Measurements from ENCODE around the gene KIF13A. TPM values are rescaled to one million over a fixed set of nuclear protein-coding genes. Genes with fewer than 3 reads are reported as not detected.
"Not testable (repeated sequence)": the region's sequence is repeated elsewhere in the genome, so short reads cannot be mapped to it uniquely, and the experiment has no call there.

The KIF13A gene
- total and polyA plus RNA-seq, 2 donors from 2014 or later = 12.6 to 35.9 TPM

DNA sequence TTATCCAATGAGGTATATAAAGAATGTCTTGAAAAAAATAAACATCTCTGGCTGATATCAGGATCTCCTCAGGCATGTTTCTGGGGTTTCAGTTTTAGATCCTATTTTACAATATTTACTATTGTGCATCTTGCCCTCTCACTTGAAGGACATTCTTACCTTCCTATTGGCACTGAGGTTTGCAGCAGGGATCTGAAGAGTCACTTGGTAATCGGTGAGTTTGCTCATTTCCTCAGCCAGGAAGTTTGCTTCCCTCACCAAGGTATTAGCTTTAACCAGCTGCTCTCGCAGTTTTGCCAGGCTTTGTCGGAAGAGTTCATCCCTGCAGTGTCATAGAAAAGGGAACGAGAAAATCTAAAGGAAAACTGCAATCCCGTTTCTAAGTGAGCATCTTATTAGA is 178.8 kb downstream of the KIF13A start:
- DNase-seq (no peak), FAIRE-seq (no peak)
- TF ChIP-seq CTCF (IDR thresholded peaks at IDR 0.05; ENCODE audit: borderline replicate concordance, extremely low read depth, insufficient read depth) = no peak
- Histone ChIP-seq H3K27ac (ENCODE audit: low read depth in 2 of 2, low read length in 2 of 2) (no peak overlapping the region), H3K36me3 (ENCODE audit: control insufficient read depth in 2 of 3, insufficient read depth in 3 of 3, low read length in 3 of 3) (peaks cover 0 to 5% (median 2%) of the 10 kb centered on the region in 3 donors), H3K4me3 (ENCODE audit: low read length in 3 of 3) (no peak overlapping the region), H3K9ac (ENCODE audit: low read length in 3 of 3) (no peak overlapping the region), H3K9me3 (ENCODE audit: control insufficient read depth in 2 of 3, insufficient read depth in 1 of 3, low read length in 3 of 3) (no peaks in the 10 kb centered on the region), H3K27me3 (ENCODE audit: control insufficient read depth, insufficient read depth, low read length) (no peaks in the 10 kb centered on the region), H3K4me1 (ENCODE audit: control insufficient read depth in 2 of 3, insufficient read depth in 2 of 3, low read depth in 1 of 3, low read length in 3 of 3) (no peaks in the 10 kb centered on the region)
- intact Hi-C loops (cut with DNase I) = loop anchor here (10.0 kb wide), 1 partner anchor 654 kb away; no protein-coding TSS in a partner anchor

- DNase-seq; H3K27me3 ChIP-seq (ENCODE audit: control insufficient read depth, insufficient read depth, low read length); H3K9ac ChIP-seq (ENCODE audit: low read length in 3 of 3); H3K36me3 ChIP-seq (ENCODE audit: control insufficient read depth in 2 of 3, insufficient read depth in 3 of 3, low read length in 3 of 3); H3K9me3 ChIP-seq (ENCODE audit: control insufficient read depth in 2 of 3, insufficient read depth in 1 of 3, low read length in 3 of 3); H3K27ac ChIP-seq (ENCODE audit: low read depth in 2 of 2, low read length in 2 of 2); H3K4me1 ChIP-seq (ENCODE audit: control insufficient read depth in 2 of 3, insufficient read depth in 2 of 3, low read depth in 1 of 3, low read length in 3 of 3); H3K4me3 ChIP-seq (ENCODE audit: low read length in 3 of 3); FAIRE-seq: not testable (repeated sequence)
- intact Hi-C loops (cut with DNase I) = loop anchor here (10.0 kb wide), 1 partner anchor 653 kb away; no protein-coding TSS in a partner anchor
Measured at GRCh38 chr6:17807431-17807830, 180.0 kb downstream of the KIF13A start.

DNA sequence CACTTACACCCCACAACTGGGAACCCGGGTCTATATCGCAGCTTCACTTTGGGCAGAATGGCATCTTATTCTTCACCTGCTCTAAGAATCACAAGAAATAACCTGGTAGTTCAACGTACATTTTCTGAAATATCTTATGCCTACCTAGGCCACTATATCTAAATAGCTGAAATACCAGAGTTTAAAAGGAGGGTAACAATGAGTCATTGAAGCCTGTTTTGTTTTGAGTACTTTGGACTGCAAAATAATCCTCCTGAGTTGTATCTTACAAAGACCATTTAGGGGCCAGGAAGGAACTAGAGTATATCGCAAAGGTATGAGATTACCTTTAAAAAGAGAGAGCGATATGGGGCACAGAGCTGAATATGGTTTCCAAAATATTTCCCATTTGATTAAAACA is 184.0 kb downstream of the KIF13A start:
- no peak overlapping the region for H3K9ac ChIP-seq (ENCODE audit: low read length in 3 of 3)
- H3K27ac ChIP-seq (ENCODE audit: low read depth in 2 of 2, low read length in 2 of 2) = no peak overlapping the region
- intact Hi-C loops (cut with DNase I) = loop anchor here (10.0 kb wide), 1 partner anchor 649 kb away; no protein-coding TSS in a partner anchor
- H3K36me3 ChIP-seq (ENCODE audit: control insufficient read depth in 2 of 3, insufficient read depth in 3 of 3, low read length in 3 of 3) = peaks cover 3 to 21% (median 9%) of the 10 kb centered on the region in 3 donors
- H3K9me3 ChIP-seq (ENCODE audit: control insufficient read depth in 2 of 3, insufficient read depth in 1 of 3, low read length in 3 of 3) = no peaks in the 10 kb centered on the region
- TF ChIP-seq CTCF (IDR thresholded peaks at IDR 0.05; ENCODE audit: borderline replicate concordance, extremely low read depth, insufficient read depth) = no peak
- no peaks in the 10 kb centered on the region for H3K4me1 ChIP-seq (ENCODE audit: control insufficient read depth in 2 of 3, insufficient read depth in 2 of 3, low read depth in 1 of 3, low read length in 3 of 3)
- DNase-seq (no peak), FAIRE-seq (no peak)
- H3K27me3 ChIP-seq (ENCODE audit: control insufficient read depth, insufficient read depth, low read length) = no peaks in the 10 kb centered on the region
- no peak overlapping the region for H3K4me3 ChIP-seq (ENCODE audit: low read length in 3 of 3)

DNA sequence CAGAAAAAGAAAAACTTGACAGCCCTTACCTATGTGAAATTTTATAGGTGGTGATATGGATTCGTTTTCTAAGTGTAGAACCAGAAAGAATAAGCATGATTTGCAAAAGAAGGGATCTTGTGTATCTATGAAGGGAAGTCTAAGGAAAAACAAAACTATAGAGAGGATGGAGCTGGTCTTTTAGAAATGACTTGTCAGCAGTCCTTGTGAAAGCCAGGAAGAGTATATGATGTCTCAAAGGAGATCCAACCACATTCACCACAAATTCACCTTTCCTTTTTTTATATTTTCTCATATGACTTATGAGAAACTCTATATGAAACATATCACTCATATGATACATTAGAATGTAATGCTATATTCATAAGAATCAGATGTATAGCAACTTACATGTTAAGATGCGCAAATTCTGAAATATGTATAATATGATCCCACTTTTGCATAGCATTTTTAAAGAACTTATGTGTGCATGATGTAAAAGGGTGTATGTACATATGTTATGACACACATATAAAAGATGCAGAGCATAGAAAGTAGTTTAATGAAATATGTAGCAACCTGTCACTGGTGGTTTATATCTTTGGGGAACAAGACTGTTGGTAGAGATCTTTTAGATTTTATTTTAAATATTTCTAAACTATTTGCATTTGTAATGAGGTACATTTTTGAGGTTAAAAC is 188.8 kb downstream of the KIF13A start:
- no peak for DNase-seq
- intact Hi-C loops (cut with DNase I) = no loop called here
- H3K9ac ChIP-seq (ENCODE audit: low read length in 3 of 3) = no peak overlapping the region
- H3K36me3 ChIP-seq (ENCODE audit: control insufficient read depth in 2 of 3, insufficient read depth in 3 of 3, low read length in 3 of 3) = peaks cover 0 to 35% (median 13%) of the 10 kb centered on the region in 3 donors
- no peak overlapping the region for H3K27ac ChIP-seq (ENCODE audit: low read depth in 2 of 2, low read length in 2 of 2)
- TF ChIP-seq CTCF (IDR thresholded peaks at IDR 0.05; ENCODE audit: borderline replicate concordance, extremely low read depth, insufficient read depth) = no peak
- no peaks in the 10 kb centered on the region for H3K27me3 ChIP-seq (ENCODE audit: control insufficient read depth, insufficient read depth, low read length)
- H3K4me1 ChIP-seq (ENCODE audit: control insufficient read depth in 2 of 3, insufficient read depth in 2 of 3, low read depth in 1 of 3, low read length in 3 of 3) = no peaks in the 10 kb centered on the region
- no peaks in the 10 kb centered on the region for H3K9me3 ChIP-seq (ENCODE audit: control insufficient read depth in 2 of 3, insufficient read depth in 1 of 3, low read length in 3 of 3)
- H3K4me3 ChIP-seq (ENCODE audit: low read length in 3 of 3) = no peak overlapping the region
- no peak for FAIRE-seq

All from kidney (tissue), 14 donors.